ENCODE results near the gene NKAIN1. TPM values are rescaled to one million over a fixed set of nuclear protein-coding genes. Genes with fewer than 3 reads are reported as not detected.

Gene NKAIN1
- total and polyA plus RNA-seq, 2 of the 13 experiments (the other 11 are each of a cell fraction or from before 2014, with no cell fraction given), result 0.29 to 0.40 TPM

DNA sequence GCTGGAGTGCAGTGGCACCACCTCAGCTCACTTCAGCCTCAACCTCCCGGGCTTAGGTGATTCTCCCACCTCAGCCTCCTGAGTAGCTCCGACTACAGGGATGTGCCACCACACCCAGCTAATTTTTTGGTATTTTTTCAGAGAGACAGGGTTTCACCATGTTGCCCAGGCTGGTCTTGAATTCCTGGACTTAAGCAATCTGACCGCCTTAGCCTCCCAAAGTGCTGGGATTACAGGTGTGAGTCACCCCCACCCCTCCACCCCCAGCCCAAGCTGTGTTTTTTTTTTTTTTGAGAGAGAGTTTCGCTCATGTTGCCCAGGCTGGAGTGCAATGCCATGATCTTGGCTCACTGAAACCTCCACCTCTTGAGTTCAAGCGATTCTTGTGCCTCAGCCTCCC is 75.4 kb downstream of the NKAIN1 start (continued):
- TF ChIP-seq, protein P1, sequence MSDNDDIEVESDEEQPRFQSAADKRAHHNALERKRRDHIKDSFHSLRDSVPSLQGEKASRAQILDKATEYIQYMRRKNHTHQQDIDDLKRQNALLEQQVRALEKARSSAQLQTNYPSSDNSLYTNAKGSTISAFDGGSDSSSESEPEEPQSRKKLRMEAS (IDR thresholded peaks at IDR 0.05), result no peak
- TF ChIP-seq ATF7-NPFF (CRISPR knock-in tag; IDR thresholded peaks at IDR 0.05; ENCODE audit: low read depth), result no peak
- no peak for TF ChIP-seq ZNF879 (CRISPR knock-in tag; IDR thresholded peaks at IDR 0.05)

DNA sequence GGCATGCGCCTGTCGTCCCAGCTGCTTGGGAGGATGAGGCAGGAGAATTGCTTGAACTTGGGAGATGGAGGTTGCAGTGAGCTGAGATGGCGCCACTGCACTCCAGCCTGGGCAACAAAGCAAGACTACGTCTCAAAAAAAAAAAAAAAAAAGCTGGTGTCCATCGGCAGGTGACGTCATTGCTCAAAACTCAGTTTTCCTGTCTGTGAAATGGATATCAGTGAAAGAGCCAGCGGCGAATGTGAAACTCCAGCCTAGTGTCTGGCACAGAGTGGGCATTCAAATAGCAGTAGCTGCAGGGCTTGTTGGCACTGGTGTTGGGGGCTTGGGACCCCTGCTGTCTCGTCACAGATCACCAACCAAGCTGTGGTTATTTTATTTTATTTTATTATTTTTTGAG is 75.8 kb downstream of the NKAIN1 start:
- FAIRE-seq, result no peak
- ChIA-PET POLR2A (interaction anchor here (1.2 to 1.7 kb wide), 2 partner anchors 9 to 98 kb away, joined by 3 to 4 read pairs; no protein-coding TSS in a partner anchor), CTCF (ENCODE audit: low intra/inter-chr PET ratio, low total read pairs) (no interaction called here)
- no peak for ATAC-seq
- H3K4me2 ChIP-seq (ENCODE audit: low read depth, low read length), result no peak overlapping the region
- intact Hi-C loops (cut with micrococcal nuclease; ENCODE audit: unreplicated experiment), result loop anchor here (2.0 kb wide), 1 partner anchor 21 kb away; no protein-coding TSS in a partner anchor
- H3K27ac ChIP-seq (ENCODE audit: extremely low read length, insufficient read depth, low read length), result no peak overlapping the region
- no peaks in the 10 kb centered on the region for H3K79me2 ChIP-seq (ENCODE audit: insufficient read depth, low read length)
- in situ Hi-C loops (cut with HindIII; ENCODE audit: extremely low pct_ligation_motif_present, low pct_unique_long_range_greater_than_20kb), result no loop called here
- no peak overlapping the region for H3K4me3 ChIP-seq (replicated peaks in 1 of 3; ENCODE audit: insufficient read depth in 1 of 3, low read depth in 2 of 3, low read length in 3 of 3)
- TF ChIP-seq ZNF629 (CRISPR knock-in tag; conservative IDR thresholded peaks at IDR 0.05) (peak; percentile 44; the same call in 1 of the 2 replicates), ATF7 (IDR thresholded peaks at IDR 0.05) (peak; percentile 95), ATF7 (CRISPR knock-in tag; IDR thresholded peaks at IDR 0.05) (no peak), EHMT2 (IDR thresholded peaks at IDR 0.05; ENCODE audit: borderline replicate concordance, low read depth, low read length) (no peak), CREB1 (IDR thresholded peaks at IDR 0.05) (peak; percentile 87), CREB1 (CRISPR knock-in tag; IDR thresholded peaks at IDR 0.05) (no peak), SOX5 (CRISPR knock-in tag; IDR thresholded peaks at IDR 0.05; ENCODE audit: borderline replicate concordance) (no peak)
- TF ChIP-seq, protein P2, sequence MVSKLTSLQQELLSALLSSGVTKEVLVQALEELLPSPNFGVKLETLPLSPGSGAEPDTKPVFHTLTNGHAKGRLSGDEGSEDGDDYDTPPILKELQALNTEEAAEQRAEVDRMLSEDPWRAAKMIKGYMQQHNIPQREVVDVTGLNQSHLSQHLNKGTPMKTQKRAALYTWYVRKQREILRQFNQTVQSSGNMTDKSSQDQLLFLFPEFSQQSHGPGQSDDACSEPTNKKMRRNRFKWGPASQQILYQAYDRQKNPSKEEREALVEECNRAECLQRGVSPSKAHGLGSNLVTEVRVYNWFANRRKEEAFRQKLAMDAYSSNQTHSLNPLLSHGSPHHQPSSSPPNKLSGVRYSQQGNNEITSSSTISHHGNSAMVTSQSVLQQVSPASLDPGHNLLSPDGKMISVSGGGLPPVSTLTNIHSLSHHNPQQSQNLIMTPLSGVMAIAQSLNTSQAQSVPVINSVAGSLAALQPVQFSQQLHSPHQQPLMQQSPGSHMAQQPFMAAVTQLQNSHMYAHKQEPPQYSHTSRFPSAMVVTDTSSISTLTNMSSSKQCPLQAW (CRISPR knock-in tag; IDR thresholded peaks at IDR 0.05), result no peak
- no peak overlapping the region for H2AFZ ChIP-seq (ENCODE audit: low read length)
- H3K4me1 ChIP-seq (ENCODE audit: insufficient read depth, low read length), result peaks cover 62% of the 10 kb centered on the region
- H3K9me3 ChIP-seq (ENCODE audit: low read length), result no peaks in the 10 kb centered on the region
- H3K36me3 ChIP-seq (replicated peaks in 1 of 2; ENCODE audit: control insufficient read depth in 1 of 2, insufficient read depth in 2 of 2, low read length in 2 of 2), result no peaks in the 10 kb centered on the region
- BruUV-seq (replicated peaks), result no TSS peak
- no peak for DNase-seq (ENCODE audit: low spot score)
- WGBS (ENCODE audit: low lambda C conversion rate), result 61% methylated on average over 9 of the region's 9 CpGs
- H4K20me1 ChIP-seq (ENCODE audit: insufficient read depth, low read length), result no peaks in the 10 kb centered on the region
- H3K27me3 ChIP-seq (ENCODE audit: control insufficient read depth in 1 of 2, insufficient read depth in 2 of 2, low read length in 2 of 2), result no peaks in the 10 kb centered on the region
- no peak overlapping the region for H3K9ac ChIP-seq (ENCODE audit: insufficient read depth, low read depth, low read length)

All from HepG2 (cell line).